ENCODE measurements around the gene LSM7. TPM values are rescaled to one million over a fixed set of nuclear protein-coding genes. Genes with fewer than 3 reads are reported as not detected.
"Not testable (repeated sequence)": the region's sequence is repeated elsewhere in the genome, so short reads cannot be mapped to it uniquely, and the experiment has no call there.

LSM7 gene
- total RNA-seq, 4 donors from 2014 or later = 51.8 to 186 (median 142) TPM

DNA sequence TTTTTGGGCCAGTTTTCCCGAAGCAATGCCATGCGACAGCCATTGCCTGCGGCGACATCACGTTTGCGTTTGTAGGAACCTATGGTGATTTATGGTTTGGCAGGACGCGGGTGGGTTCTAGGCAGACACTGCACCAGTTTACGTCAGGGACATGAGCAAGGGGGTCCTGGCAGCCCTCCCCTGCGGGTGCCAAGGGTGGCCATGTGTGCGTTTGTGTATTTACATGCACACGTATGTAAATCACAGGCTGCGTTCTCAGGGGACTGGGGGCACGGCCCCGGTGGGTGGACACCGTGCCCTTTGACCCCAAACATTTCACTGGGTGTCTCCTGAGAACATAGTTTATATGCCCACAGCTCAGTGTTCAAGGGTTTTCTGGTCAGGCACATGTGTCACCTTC, 22.3 kb upstream of the LSM7 start:
- H3K27ac ChIP-seq = no peak overlapping the region
- DNase-seq = no peak
- intact Hi-C loops (cut with DNase I; ENCODE audit: low total_unique reads) = no loop called here

GRCh38 chr19:2349818-2350217, 21.4 kb upstream of the LSM7 start:
- H3K9me3 ChIP-seq; intact Hi-C loops (cut with DNase I; ENCODE audit: low total_unique reads); H3K36me3 ChIP-seq; H3K4me1 ChIP-seq; H3K4me3 ChIP-seq; H3K27ac ChIP-seq; DNase-seq; H3K27me3 ChIP-seq: not testable (repeated sequence)

More for the DNA sequence above, 22.3 kb upstream of the LSM7 start:
- Histone ChIP-seq H3K36me3 (no peaks in the 10 kb centered on the region), H3K27me3 (no peaks in the 10 kb centered on the region), H3K4me3 (no peak overlapping the region), H3K4me1 (no peaks in the 10 kb centered on the region), H3K9me3 (no peaks in the 10 kb centered on the region)
- TF ChIP-seq, protein P1, sequence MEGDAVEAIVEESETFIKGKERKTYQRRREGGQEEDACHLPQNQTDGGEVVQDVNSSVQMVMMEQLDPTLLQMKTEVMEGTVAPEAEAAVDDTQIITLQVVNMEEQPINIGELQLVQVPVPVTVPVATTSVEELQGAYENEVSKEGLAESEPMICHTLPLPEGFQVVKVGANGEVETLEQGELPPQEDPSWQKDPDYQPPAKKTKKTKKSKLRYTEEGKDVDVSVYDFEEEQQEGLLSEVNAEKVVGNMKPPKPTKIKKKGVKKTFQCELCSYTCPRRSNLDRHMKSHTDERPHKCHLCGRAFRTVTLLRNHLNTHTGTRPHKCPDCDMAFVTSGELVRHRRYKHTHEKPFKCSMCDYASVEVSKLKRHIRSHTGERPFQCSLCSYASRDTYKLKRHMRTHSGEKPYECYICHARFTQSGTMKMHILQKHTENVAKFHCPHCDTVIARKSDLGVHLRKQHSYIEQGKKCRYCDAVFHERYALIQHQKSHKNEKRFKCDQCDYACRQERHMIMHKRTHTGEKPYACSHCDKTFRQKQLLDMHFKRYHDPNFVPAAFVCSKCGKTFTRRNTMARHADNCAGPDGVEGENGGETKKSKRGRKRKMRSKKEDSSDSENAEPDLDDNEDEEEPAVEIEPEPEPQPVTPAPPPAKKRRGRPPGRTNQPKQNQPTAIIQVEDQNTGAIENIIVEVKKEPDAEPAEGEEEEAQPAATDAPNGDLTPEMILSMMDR (IDR thresholded peaks at IDR 0.05) = no peak
- no peak for TF ChIP-seq POLR2A (IDR thresholded peaks at IDR 0.05)

GRCh38 chr19:2345794-2346663, 17.6 kb upstream of the LSM7 start:
- no peak for TF ChIP-seq POLR2A (IDR thresholded peaks at IDR 0.05)
- TF ChIP-seq, protein P1 (IDR thresholded peaks at IDR 0.05) = no peak
- no peak overlapping the region for H3K4me3 ChIP-seq
- H3K36me3 ChIP-seq = no peaks in the 10 kb centered on the region
- intact Hi-C loops (cut with DNase I; ENCODE audit: low total_unique reads) = no loop called here
- H3K9me3 ChIP-seq = no peaks in the 10 kb centered on the region
- no peaks in the 10 kb centered on the region for H3K27me3 ChIP-seq
- no peaks in the 10 kb centered on the region for H3K4me1 ChIP-seq
- H3K27ac ChIP-seq = no peak overlapping the region
- no peak for DNase-seq

GRCh38 chr19:2345076-2345475, 16.7 kb upstream of the LSM7 start:
- no peaks in the 10 kb centered on the region for H3K36me3 ChIP-seq
- intact Hi-C loops (cut with DNase I; ENCODE audit: low total_unique reads) = no loop called here
- no peak for DNase-seq
- H3K27ac ChIP-seq = no peak overlapping the region
- H3K4me1 ChIP-seq = no peaks in the 10 kb centered on the region
- TF ChIP-seq, protein P1 (IDR thresholded peaks at IDR 0.05) = no peak
- no peak for TF ChIP-seq POLR2A (IDR thresholded peaks at IDR 0.05)
- H3K9me3 ChIP-seq = no peaks in the 10 kb centered on the region
- no peaks in the 10 kb centered on the region for H3K27me3 ChIP-seq
- no peak overlapping the region for H3K4me3 ChIP-seq

- no peaks in the 10 kb centered on the region for H3K27me3 ChIP-seq
- no peak overlapping the region for H3K4me3 ChIP-seq
- TF ChIP-seq POLR2A (IDR thresholded peaks at IDR 0.05) = no peak
- TF ChIP-seq, protein P1 (IDR thresholded peaks at IDR 0.05) = no peak
- H3K27ac ChIP-seq = no peak overlapping the region
- no peaks in the 10 kb centered on the region for H3K4me1 ChIP-seq
- DNase-seq = no peak
- intact Hi-C loops (cut with DNase I; ENCODE audit: low total_unique reads) = no loop called here
- H3K9me3 ChIP-seq = no peaks in the 10 kb centered on the region
- H3K36me3 ChIP-seq = no peaks in the 10 kb centered on the region
Observed at GRCh38 chr19:2344381-2344870, 16.0 kb upstream of the LSM7 start.

All from uterus (tissue), 4 donors.